NCI-H446 treated with DMSO at 0.1 percent for 48 hours (cell line): ENCODE data around the gene LEFTY1.
A peak's percentile ranks its signal among the peaks of the same experiment; 100 is the strongest.
"Not testable (repeated sequence)": the region's sequence is repeated elsewhere in the genome, so short reads cannot be mapped to it uniquely, and the experiment has no call there.

ENCODE experiments used
- DNase-seq: peaks from one replicate; lab custom pipeline; 2025; lab: John Stamatoyannopoulos, UW

Gene LEFTY1

GRCh38 chr1:225847610-225848009 lies 41.3 kb downstream of the LEFTY1 start:
- DNase-seq = no peak

GRCh38 chr1:225846331-225847310 lies 42.3 kb downstream of the LEFTY1 start:
- no peak for DNase-seq

GRCh38 chr1:225845571-225846259 lies 43.2 kb downstream of the LEFTY1 start:
- DNase-seq = peak; percentile 35

- no peak for DNase-seq
Observed at GRCh38 chr1:225845097-225845496, 43.8 kb downstream of the LEFTY1 start.

GRCh38 chr1:225844236-225845061 lies 44.5 kb downstream of the LEFTY1 start:
- no peak for DNase-seq

- DNase-seq = no peak
Observed at GRCh38 chr1:225843426-225843795, 45.5 kb downstream of the LEFTY1 start.

- DNase-seq = no peak
Observed at GRCh38 chr1:225842788-225843425, 46.0 kb downstream of the LEFTY1 start.

- no peak for DNase-seq
Observed at GRCh38 chr1:225842074-225842473, 46.9 kb downstream of the LEFTY1 start.

GRCh38 chr1:225840713-225841112 lies 48.2 kb downstream of the LEFTY1 start:
- DNase-seq = no peak

GRCh38 chr1:225840223-225840610 lies 48.7 kb downstream of the LEFTY1 start:
- no peak for DNase-seq

- no peak for DNase-seq
Observed at GRCh38 chr1:225838793-225839192, 50.2 kb downstream of the LEFTY1 start.

GRCh38 chr1:225836296-225836695 lies 52.6 kb downstream of the LEFTY1 start:
- DNase-seq = not testable (repeated sequence)
